ENCODE results near the gene WTIP. TPM values are rescaled to one million over a fixed set of nuclear protein-coding genes. Genes with fewer than 3 reads are reported as not detected.

Gene WTIP
- total RNA-seq, 1 donor from 2014 or later: 51.5 TPM

Other genes starting within 250 kb of the WTIP start
- gene GARRE1, start 227.2 kb upstream of the WTIP start, total RNA-seq (ENCODE audit: insufficient read depth, low replicate concordance): 21.4 TPM
- gene GPI, start 116.6 kb upstream of the WTIP start, total RNA-seq (ENCODE audit: insufficient read depth, low replicate concordance): 125 TPM
- gene PDCD2L, start 77.4 kb upstream of the WTIP start, total RNA-seq (ENCODE audit: insufficient read depth, low replicate concordance): 2.9 TPM
- 87.2 TPM for gene UBA2, start 53.4 kb upstream of the WTIP start, total RNA-seq (ENCODE audit: insufficient read depth, low replicate concordance)
- gene SCGB2B2, start 195.4 kb downstream of the WTIP start, total RNA-seq (ENCODE audit: insufficient read depth, low replicate concordance): not detected
- gene ZNF302, start 195.9 kb downstream of the WTIP start, total RNA-seq (ENCODE audit: insufficient read depth, low replicate concordance): 24.1 TPM